ENCODE data around the gene JAG1.

The JAG1 gene

GRCh38 chr20:10652660-10653261, 21.0 kb downstream of the JAG1 start:
- TF ChIP-seq ZBTB7A (IDR thresholded peaks at IDR 0.05; ENCODE audit: low read depth) (no peak), USF1 (IDR thresholded peaks at IDR 0.05) (no peak), TEAD4 (IDR thresholded peaks at IDR 0.05) (no peak), TAF1 (IDR thresholded peaks at IDR 0.05; ENCODE audit: low read depth) (no peak), FOXM1 (IDR thresholded peaks at IDR 0.05; ENCODE audit: borderline replicate concordance, low read depth) (no peak), TCF12 (IDR thresholded peaks at IDR 0.05; ENCODE audit: low read depth) (no peak), MAX (IDR thresholded peaks at IDR 0.05) (no peak), NFIC (IDR thresholded peaks at IDR 0.05) (no peak), RAD21 (IDR thresholded peaks at IDR 0.05; ENCODE audit: low read depth) (no peak), EGR1 (IDR thresholded peaks at IDR 0.05) (no peak), REST (IDR thresholded peaks at IDR 0.05; ENCODE audit: low read depth) (no peak), CEBPB (IDR thresholded peaks at IDR 0.05) (no peak), CREB1 (IDR thresholded peaks at IDR 0.05; ENCODE audit: low read depth) (no peak), EP300 (IDR thresholded peaks at IDR 0.05; ENCODE audit: borderline replicate concordance) (no peak), YY1 (IDR thresholded peaks at IDR 0.05; ENCODE audit: low read depth) (no peak)

- TF ChIP-seq USF1 (IDR thresholded peaks at IDR 0.05) (no peak), TAF1 (IDR thresholded peaks at IDR 0.05; ENCODE audit: low read depth) (no peak), FOXM1 (IDR thresholded peaks at IDR 0.05; ENCODE audit: borderline replicate concordance, low read depth) (no peak)
Measured at GRCh38 chr20:10652185-10652584, 21.6 kb downstream of the JAG1 start.

- TF ChIP-seq YY1 (IDR thresholded peaks at IDR 0.05; ENCODE audit: low read depth) (no peak), CREB1 (IDR thresholded peaks at IDR 0.05; ENCODE audit: low read depth) (no peak), TAF1 (IDR thresholded peaks at IDR 0.05; ENCODE audit: low read depth) (no peak), MAX (IDR thresholded peaks at IDR 0.05) (no peak), RAD21 (IDR thresholded peaks at IDR 0.05; ENCODE audit: low read depth) (no peak), ZBTB7A (IDR thresholded peaks at IDR 0.05; ENCODE audit: low read depth) (no peak), EP300 (IDR thresholded peaks at IDR 0.05; ENCODE audit: borderline replicate concordance) (no peak), REST (IDR thresholded peaks at IDR 0.05; ENCODE audit: low read depth) (no peak), TCF12 (IDR thresholded peaks at IDR 0.05; ENCODE audit: low read depth) (no peak), NFIC (IDR thresholded peaks at IDR 0.05) (no peak), TEAD4 (IDR thresholded peaks at IDR 0.05) (no peak), FOXM1 (IDR thresholded peaks at IDR 0.05; ENCODE audit: borderline replicate concordance, low read depth) (no peak), EGR1 (IDR thresholded peaks at IDR 0.05) (no peak), CEBPB (IDR thresholded peaks at IDR 0.05) (no peak), USF1 (IDR thresholded peaks at IDR 0.05) (no peak)
Measured at GRCh38 chr20:10651227-10651990, 22.4 kb downstream of the JAG1 start.

- TF ChIP-seq TAF1 (IDR thresholded peaks at IDR 0.05; ENCODE audit: low read depth): no peak
Measured at GRCh38 chr20:10649797-10650160, 24.0 kb downstream of the JAG1 start.

GRCh38 chr20:10649080-10649796, 24.6 kb downstream of the JAG1 start:
- TF ChIP-seq MAX (IDR thresholded peaks at IDR 0.05) (no peak), EGR1 (IDR thresholded peaks at IDR 0.05) (no peak), TAF1 (IDR thresholded peaks at IDR 0.05; ENCODE audit: low read depth) (no peak), TEAD4 (IDR thresholded peaks at IDR 0.05) (no peak), TCF12 (IDR thresholded peaks at IDR 0.05; ENCODE audit: low read depth) (no peak), RAD21 (IDR thresholded peaks at IDR 0.05; ENCODE audit: low read depth) (no peak)

Data from Ishikawa (cell line).